Thyroid gland (tissue), 4 donors: Measurements from ENCODE around the gene C16orf86.

Experiments
- CTCF ChIP-seq, 6 experiments: fragments of 200-600 bp in 3 of 6; fragments of 450-650 bp in 3 of 6; sonication (generic) in 3 of 6; IDR thresholded peaks; one replicate each; pipeline ENCODE4 v1.5.1; 2016 to 2019; ENCODE audit warnings: antibody characterized with exemption in 6 of 6, mild to moderate bottlenecking in 2 of 6, inconsistent platforms in 1 of 6, moderate library complexity in 1 of 6
- POLR2A ChIP-seq, 2 donors: fragments of 450-650 bp; IDR thresholded peaks; one replicate each; pipeline ENCODE4 v1.6.1; 2017; ENCODE audit warnings: antibody characterized with exemption in 2 of 2, mild to moderate bottlenecking in 2 of 2, moderate library complexity in 1 of 2

GRCh38 chr16:67650023-67650422 lies 16.6 kb upstream of the C16orf86 start:
- TF ChIP-seq POLR2A (IDR thresholded peaks at IDR 0.05) (no peak), CTCF (IDR thresholded peaks at IDR 0.05) (no peak)
